PC-9 (cell line): Measurements from ENCODE around the gene ADIPOR2. TPM values are rescaled to one million over a fixed set of nuclear protein-coding genes. Genes with fewer than 3 reads are reported as not detected.

Experiments used
- BruUV-seq: library from RNA; stranded (reverse); fragments of 400-500 nt; replicated peaks from 2 replicates; lab custom pipeline; 2021; lab: Mats Ljungman, UMichigan
- CTCF ChIA-PET: fragments of 300-600 bp; sonication (Branson Sonifier 250); formaldehyde crosslinking; loops from one replicate; lab custom pipeline; 2022; ENCODE audit warnings: antibody characterized with exemption; lab: Charles Lee
- POLR2A ChIA-PET: fragments of 300-600 bp; sonication (Branson Sonifier 250); formaldehyde crosslinking; loops from one replicate; lab custom pipeline; 2022; ENCODE audit warnings: antibody characterized with exemption; ENCODE audit not compliant: unreplicated experiment; lab: Charles Lee
- DNase-seq, 2 experiments: peaks; one replicate each; pipeline versions ENCODE4 v3.0.0 to v3.0.0-alpha.2; 2015 to 2022; ENCODE audit warnings: mixed read lengths in 1 of 2
- H2AFZ ChIP-seq: fragments of 200-600 bp; sonication (generic); 2 replicates; pipeline ENCODE4 v1.8.1; 2017; ENCODE audit warnings: antibody characterized with exemption
- H3F3A ChIP-seq: fragments of 200-600 bp; sonication (generic); 2 replicates; pipeline ENCODE4 v1.8.1; 2017; ENCODE audit warnings: antibody characterized with exemption, mild to moderate bottlenecking, low read depth; ENCODE audit not compliant: insufficient read depth
- H3K27ac ChIP-seq: fragments of 200-600 bp; sonication (generic); 2 replicates; pipeline ENCODE4 v1.6.1; 2016; ENCODE audit warnings: mixed run types
- H3K27me3 ChIP-seq: fragments of 200-600 bp; sonication (generic); 2 replicates; pipeline ENCODE4 v1.6.1; 2016; ENCODE audit warnings: low read depth, mixed run types; ENCODE audit not compliant: insufficient read depth
- H3K36me3 ChIP-seq: fragments of 200-600 bp; sonication (generic); 2 replicates; pipeline ENCODE4 v1.6.1; 2016; ENCODE audit warnings: low read depth, mixed run types
- H3K4me1 ChIP-seq: fragments of 200-600 bp; sonication (generic); replicated peaks from 2 replicates; pipeline ENCODE4 v1.6.1; 2016; ENCODE audit warnings: mixed run types; ENCODE audit not compliant: insufficient read depth
- H3K4me2 ChIP-seq: fragments of 200-600 bp; sonication (generic); 2 replicates; pipeline ENCODE4 v1.6.1; 2017; ENCODE audit warnings: mixed run types
- H3K4me3 ChIP-seq: fragments of 200-600 bp; sonication (generic); 2 replicates; pipeline ENCODE4 v1.6.1; 2016; ENCODE audit warnings: mixed run types
- H3K79me2 ChIP-seq: fragments of 200-600 bp; sonication (generic); 2 replicates; pipeline ENCODE4 v1.6.1; 2017; ENCODE audit warnings: low read depth, mixed run types
- H3K9me2 ChIP-seq: fragments of 200-600 bp; sonication (generic); 2 replicates; pipeline ENCODE4 v1.8.1; 2017; ENCODE audit warnings: mild to moderate bottlenecking; ENCODE audit not compliant: insufficient read depth
- H3K9me3 ChIP-seq: fragments of 200-600 bp; sonication (generic); 2 replicates; pipeline ENCODE4 v1.8.1; 2016; ENCODE audit warnings: low read depth; ENCODE audit not compliant: insufficient read depth
- H4K20me1 ChIP-seq: fragments of 200-600 bp; sonication (generic); 2 replicates; pipeline ENCODE4 v1.8.1; 2017; ENCODE audit not compliant: insufficient read depth
- EZH2 ChIP-seq: fragments of 200-600 bp; sonication (generic); IDR thresholded peaks from 2 replicates; pipeline ENCODE4 v1.8.0; 2017; ENCODE audit warnings: antibody characterized with exemption, low read depth
- intact Hi-C: fragments of 100-400 bp; cut with micrococcal nuclease; formaldehyde crosslinking; loops from one replicate; pipeline ENCODE4 v1.10.0; 2022; ENCODE audit not compliant: unreplicated experiment
- total RNA-seq: library from RNA; stranded (reverse); gene quantifications from 2 replicates; pipeline ENCODE4 v1.2.3, GENCODE V29; 2021
- TF ChIP-seq, protein P1 (sequence below): fragments of 200-600 bp; sonication (generic); conservative IDR thresholded peaks from 2 replicates; pipeline ENCODE4 v1.6.1; 2017; ENCODE audit warnings: mixed run types, antibody characterized with exemption, mild to moderate bottlenecking, moderate library complexity

ADIPOR2 gene
- total RNA-seq, 1 experiment from 2014 or later, result 107 TPM

DNA sequence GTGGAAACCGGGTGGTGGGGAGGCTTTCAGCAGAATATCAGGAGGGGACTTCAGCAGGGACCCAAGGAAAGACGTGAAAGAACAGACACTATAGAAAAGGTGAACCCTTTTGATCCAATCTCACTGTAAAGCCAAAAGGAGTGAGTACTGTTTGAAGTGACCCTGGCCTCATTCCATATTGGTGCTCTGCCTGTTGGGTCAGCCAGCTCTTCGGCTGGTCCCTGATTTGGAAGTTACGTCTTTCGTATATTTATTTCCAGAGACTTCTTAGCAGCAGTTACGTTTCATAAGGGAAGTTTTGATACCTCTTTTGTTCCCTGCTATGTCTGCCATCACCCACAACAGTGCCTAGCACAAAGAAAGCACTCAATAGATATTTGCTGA, 39.9 kb upstream of the ADIPOR2 start:
- H3K79me2 ChIP-seq, result no peaks in the 10 kb centered on the region
- no peaks in the 10 kb centered on the region for H3K27me3 ChIP-seq
- TF ChIP-seq EZH2, result no peak
- TF ChIP-seq, protein P1, sequence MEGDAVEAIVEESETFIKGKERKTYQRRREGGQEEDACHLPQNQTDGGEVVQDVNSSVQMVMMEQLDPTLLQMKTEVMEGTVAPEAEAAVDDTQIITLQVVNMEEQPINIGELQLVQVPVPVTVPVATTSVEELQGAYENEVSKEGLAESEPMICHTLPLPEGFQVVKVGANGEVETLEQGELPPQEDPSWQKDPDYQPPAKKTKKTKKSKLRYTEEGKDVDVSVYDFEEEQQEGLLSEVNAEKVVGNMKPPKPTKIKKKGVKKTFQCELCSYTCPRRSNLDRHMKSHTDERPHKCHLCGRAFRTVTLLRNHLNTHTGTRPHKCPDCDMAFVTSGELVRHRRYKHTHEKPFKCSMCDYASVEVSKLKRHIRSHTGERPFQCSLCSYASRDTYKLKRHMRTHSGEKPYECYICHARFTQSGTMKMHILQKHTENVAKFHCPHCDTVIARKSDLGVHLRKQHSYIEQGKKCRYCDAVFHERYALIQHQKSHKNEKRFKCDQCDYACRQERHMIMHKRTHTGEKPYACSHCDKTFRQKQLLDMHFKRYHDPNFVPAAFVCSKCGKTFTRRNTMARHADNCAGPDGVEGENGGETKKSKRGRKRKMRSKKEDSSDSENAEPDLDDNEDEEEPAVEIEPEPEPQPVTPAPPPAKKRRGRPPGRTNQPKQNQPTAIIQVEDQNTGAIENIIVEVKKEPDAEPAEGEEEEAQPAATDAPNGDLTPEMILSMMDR, result no peak
- H2AFZ ChIP-seq, result no peak overlapping the region
- intact Hi-C loops, result no loop called here
- no peaks in the 10 kb centered on the region for H3K9me2 ChIP-seq
- no peak overlapping the region for H3K4me3 ChIP-seq
- ChIA-PET CTCF (interaction anchor here (1.3 kb wide), 1 partner anchor 140 kb away, joined by 8 read pairs; no protein-coding TSS in a partner anchor), POLR2A (no interaction called here)
- H3K4me1 ChIP-seq, result no peaks in the 10 kb centered on the region
- no peaks in the 10 kb centered on the region for H3K9me3 ChIP-seq
- DNase-seq, result no peak
- H4K20me1 ChIP-seq, result no peaks in the 10 kb centered on the region
- BruUV-seq, result no TSS peak
- H3K36me3 ChIP-seq, result no peaks in the 10 kb centered on the region
- H3K4me2 ChIP-seq, result no peak overlapping the region
- peaks cover 5% of the 10 kb centered on the region; the same call in 1 of the 2 replicates for H3F3A ChIP-seq
- H3K27ac ChIP-seq, result no peak overlapping the region

DNA sequence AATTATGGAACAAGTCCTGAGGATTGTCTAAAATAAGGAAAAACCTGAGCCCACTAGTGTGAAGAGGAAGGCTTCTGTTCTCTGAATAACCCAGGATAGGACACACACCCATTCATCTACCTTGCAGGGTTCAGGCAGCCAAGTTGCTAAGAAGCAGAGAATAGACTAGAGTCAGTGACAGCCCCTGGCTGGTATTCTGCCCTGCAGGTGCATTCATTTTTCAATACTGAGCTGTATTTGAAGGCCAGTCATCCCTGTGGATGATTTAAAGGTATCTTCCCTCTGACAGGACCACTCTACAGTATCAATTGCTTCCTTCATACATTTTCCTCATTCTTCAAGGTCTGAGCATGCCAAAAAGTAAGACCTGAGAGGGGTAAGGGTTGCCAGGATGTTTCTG, 38.9 kb upstream of the ADIPOR2 start:
- Histone ChIP-seq H3K4me3 (no peak overlapping the region), H3K79me2 (no peaks in the 10 kb centered on the region), H3K27ac (no peak overlapping the region), H3F3A (peaks cover 5% of the 10 kb centered on the region; the same call in 1 of the 2 replicates), H3K4me1 (no peaks in the 10 kb centered on the region), H4K20me1 (no peaks in the 10 kb centered on the region), H3K36me3 (no peaks in the 10 kb centered on the region), H2AFZ (no peak overlapping the region), H3K9me2 (no peaks in the 10 kb centered on the region), H3K4me2 (no peak overlapping the region), H3K27me3 (no peaks in the 10 kb centered on the region), H3K9me3 (no peaks in the 10 kb centered on the region)
- no TSS peak for BruUV-seq
- TF ChIP-seq, protein P1, result no peak
- TF ChIP-seq EZH2, result no peak
- intact Hi-C loops, result loop anchor here (1.0 kb wide), 2 partner anchors 139 to 288 kb away; no protein-coding TSS in a partner anchor
- ChIA-PET POLR2A (no interaction called here), CTCF (interaction anchor here (2.8 kb wide), 1 partner anchor 139 kb away, joined by 32 read pairs; no protein-coding TSS in a partner anchor)
- DNase-seq, result no peak

DNA sequence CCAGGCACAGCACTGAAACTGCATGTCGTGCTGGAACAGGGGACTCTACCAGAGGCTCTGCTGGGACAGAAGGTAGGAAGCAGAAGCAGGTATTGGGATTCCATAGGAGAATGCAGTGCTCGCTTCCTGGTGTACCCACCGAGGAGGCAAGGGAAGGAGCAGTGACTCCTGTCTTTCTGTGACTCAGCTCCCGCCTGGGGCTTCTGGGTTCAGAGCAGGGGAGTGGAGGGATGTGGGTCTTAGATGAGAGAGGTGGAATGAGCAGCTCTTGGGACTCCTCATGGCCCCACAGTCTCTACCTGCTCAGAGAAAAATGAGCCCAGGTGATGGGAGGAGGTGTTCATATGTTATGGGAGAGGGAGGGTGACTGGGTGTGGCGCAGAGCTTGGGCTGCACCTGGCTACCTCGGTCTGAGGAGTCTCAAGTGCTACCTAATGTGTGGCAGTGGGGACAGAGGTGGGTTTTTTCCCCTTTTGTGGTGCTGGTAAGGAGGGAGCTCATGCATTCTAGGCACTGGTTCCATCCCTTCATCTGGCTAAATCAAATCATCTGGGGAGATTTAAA, 35.6 kb upstream of the ADIPOR2 start:
- H2AFZ ChIP-seq, result no peak overlapping the region
- POLR2A ChIA-PET, result interaction anchor here (1.1 kb wide), 1 partner anchor 16 kb away, joined by 6 read pairs; no protein-coding TSS in a partner anchor
- TF ChIP-seq EZH2, result no peak
- TF ChIP-seq, protein P1, result no peak
- DNase-seq, result no peak
- no peaks in the 10 kb centered on the region for H4K20me1 ChIP-seq
- peaks cover 6% of the 10 kb centered on the region for H3K4me1 ChIP-seq
- no peak overlapping the region for H3K4me2 ChIP-seq
- intact Hi-C loops, result no loop called here
- H3K4me3 ChIP-seq, result no peak overlapping the region
- BruUV-seq, result no TSS peak
- H3F3A ChIP-seq, result peaks cover 22% of the 10 kb centered on the region
- H3K9me2 ChIP-seq, result no peaks in the 10 kb centered on the region
- H3K9me3 ChIP-seq, result no peaks in the 10 kb centered on the region
- no peaks in the 10 kb centered on the region for H3K79me2 ChIP-seq
- no peaks in the 10 kb centered on the region for H3K27me3 ChIP-seq
- CTCF ChIA-PET, result interaction anchor here (0.9 to 1.2 kb wide), 2 partner anchors 134 to 285 kb away, joined by 3 to 5 read pairs; no protein-coding TSS in a partner anchor
- no peak overlapping the region for H3K27ac ChIP-seq
- H3K36me3 ChIP-seq, result no peaks in the 10 kb centered on the region
